Right renal cortex interstitium (tissue), 3 donors: ENCODE measurements around the gene CSHL1. TPM values are rescaled to one million over a fixed set of nuclear protein-coding genes. Genes with fewer than 3 reads are reported as not detected.
"Not testable (repeated sequence)": the region's sequence is repeated elsewhere in the genome, so short reads cannot be mapped to it uniquely, and the experiment has no call there.

ENCODE experiments used
- DNase-seq, 3 donors: peaks; one replicate each; pipeline ENCODE4 v3.0.0-alpha.2; 2013; ENCODE audit warnings: low read depth in 3 of 3, low spot score in 2 of 3
- polyA plus RNA-seq, 3 donors: library from polyadenylated mRNA; unstranded; fragments of 120-200 nt; gene quantifications; one replicate each; pipeline ENCODE4 v1.2.1, GENCODE V29; 2013; ENCODE audit not compliant: insufficient read length in 3 of 3

The CSHL1 gene
- polyA plus RNA-seq, 3 donors: not detected

- no peak for DNase-seq
Observed at GRCh38 chr17:63941162-63941561, 30.1 kb upstream of the CSHL1 start.

- no peak for DNase-seq
Observed at GRCh38 chr17:63940584-63940983, 29.5 kb upstream of the CSHL1 start.

DNA sequence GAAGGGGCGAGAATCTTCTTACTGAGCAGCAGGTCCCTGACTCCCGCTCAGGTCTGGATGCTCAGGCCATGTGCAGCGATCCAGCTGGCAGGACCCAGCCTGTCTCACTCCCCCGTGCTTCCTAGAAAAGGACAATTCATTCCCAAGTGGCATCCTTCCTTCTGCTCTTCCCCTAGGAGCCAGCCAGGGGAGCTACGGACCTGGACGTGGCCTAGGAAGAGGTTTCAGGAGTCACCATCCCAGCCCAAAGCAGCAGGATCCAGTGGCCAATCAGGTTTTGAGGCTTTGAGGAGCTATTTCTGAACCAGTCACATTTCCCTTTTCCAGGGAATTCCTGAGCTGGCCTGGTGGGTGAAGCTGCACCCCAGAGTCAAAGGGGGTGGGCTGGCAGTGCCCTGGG lies 28.8 kb upstream of the CSHL1 start:
- no peak for DNase-seq

DNA sequence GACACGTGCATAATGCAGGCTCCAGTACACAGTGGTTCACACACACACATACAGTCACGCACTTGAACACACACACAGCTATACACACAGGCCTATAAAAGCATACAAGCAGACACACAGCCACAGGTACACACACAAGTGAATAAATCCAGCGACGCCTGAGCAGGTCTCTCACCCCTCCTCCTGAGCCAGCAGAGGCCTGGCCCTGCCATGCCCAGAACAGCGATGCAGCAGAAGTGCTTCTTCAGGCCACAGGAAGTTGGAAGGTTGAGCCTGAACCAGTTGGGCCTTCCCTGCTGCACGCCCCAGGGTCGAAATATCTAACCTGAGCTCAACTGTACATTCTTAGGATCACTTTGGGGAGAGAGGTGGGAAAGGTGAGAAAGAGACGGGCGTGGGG lies 28.3 kb upstream of the CSHL1 start:
- no peak for DNase-seq

- DNase-seq: no peak
Observed at GRCh38 chr17:63937920-63938319, 26.9 kb upstream of the CSHL1 start.

- DNase-seq: no peak
Observed at GRCh38 chr17:63937319-63937718, 26.3 kb upstream of the CSHL1 start.

DNA sequence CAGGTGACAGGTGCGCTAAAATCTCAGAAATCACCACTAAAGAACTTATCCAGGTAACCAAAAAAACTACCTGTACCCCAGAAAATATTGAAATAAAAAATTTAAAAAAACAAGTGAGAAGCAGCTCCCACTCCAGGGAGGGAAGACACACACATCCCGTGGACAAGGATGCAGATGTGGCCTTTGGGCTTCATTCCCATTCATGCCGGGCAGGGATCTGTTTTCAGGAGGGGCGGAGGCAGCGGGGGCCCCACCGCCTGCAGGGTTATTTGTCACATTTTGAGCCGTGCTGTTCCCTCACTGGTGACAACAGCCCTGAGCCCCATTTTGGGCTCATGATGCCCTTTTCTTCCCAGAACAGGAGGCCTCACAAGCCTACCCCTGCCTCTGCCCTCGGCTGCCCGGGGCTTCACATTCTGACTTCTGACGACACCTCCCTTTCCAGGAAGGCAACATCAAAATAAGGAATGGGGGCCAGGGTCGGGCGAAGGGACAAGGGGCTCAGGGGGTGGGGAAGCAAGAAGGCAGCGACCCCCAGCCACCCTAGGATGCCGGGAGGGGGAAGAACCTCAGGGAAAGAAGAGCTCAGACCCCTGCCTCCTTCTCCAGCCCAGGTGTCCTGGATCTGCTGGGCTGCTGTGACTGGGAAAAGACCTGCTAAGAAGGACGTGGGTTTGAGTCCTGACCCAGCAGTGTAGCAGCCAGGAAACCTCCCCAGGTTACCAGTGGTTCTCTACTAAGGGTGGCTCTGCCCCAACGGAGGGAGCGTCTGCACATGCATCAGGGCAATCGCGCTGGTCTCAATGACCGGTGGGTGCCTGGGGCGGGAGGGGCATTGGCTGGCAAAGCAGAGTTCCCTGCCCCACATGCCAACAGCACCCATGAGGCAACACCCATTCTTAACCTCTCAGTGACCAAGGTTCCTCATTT lies 23.4 kb upstream of the CSHL1 start:
- DNase-seq: no peak

- DNase-seq: no peak
Observed at GRCh38 chr17:63933598-63933997, 22.5 kb upstream of the CSHL1 start.

DNA sequence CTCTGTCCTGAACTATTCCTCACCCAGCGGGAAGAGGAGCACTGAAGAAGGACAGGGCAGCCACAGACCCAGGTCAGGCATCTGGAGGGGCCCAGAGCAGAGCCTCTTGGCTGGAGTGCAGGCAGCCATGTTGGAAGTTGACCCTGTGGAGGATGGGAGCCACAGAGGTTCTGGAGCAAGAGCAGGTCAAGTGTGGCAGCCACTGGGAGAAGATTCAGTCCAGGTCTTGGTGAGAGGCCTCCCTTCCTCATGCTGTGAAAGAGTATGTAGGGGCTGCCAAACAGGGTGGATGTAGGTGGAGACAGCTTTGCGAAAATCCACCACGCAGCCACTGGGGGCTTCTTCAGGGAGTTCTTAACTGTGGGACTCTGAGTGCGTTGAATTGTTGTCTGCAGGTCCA lies 21.7 kb upstream of the CSHL1 start:
- no peak for DNase-seq

DNA sequence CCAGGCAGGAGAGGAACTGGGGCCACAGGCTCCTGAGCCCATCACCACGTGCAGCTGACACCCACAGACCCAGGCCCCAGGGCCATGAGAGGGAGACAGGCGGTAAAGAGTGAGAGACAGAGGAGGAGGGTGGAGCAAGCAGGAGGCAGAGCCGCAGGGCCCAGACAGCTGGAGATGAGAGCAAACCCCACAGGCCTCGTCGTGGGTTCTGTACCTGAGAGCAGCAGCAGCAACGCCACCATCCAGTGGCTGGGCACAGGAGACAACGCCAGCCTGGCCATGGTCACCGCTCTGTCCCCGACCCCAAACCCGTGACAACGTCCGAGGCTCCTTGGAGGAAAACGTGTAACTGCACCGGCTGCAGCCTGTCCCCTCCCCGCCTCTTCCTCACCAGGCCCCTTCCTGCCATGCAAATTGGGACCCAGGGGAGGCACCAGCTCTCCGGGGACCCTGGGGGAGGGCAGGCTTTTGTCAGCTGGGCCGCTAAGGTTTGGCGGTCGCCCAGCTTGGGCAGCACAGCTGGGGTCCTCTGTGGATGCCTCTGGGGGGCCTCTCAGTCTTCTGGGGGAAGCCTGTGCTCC lies 21.0 kb upstream of the CSHL1 start, which contains the start of gene CD79B:
Gene CD79B (minus strand): TSS at position 351 of the 581 bp plus-strand sequence. CDS start 70 bp downstream, at position 281.
- DNase-seq: no peak

DNA sequence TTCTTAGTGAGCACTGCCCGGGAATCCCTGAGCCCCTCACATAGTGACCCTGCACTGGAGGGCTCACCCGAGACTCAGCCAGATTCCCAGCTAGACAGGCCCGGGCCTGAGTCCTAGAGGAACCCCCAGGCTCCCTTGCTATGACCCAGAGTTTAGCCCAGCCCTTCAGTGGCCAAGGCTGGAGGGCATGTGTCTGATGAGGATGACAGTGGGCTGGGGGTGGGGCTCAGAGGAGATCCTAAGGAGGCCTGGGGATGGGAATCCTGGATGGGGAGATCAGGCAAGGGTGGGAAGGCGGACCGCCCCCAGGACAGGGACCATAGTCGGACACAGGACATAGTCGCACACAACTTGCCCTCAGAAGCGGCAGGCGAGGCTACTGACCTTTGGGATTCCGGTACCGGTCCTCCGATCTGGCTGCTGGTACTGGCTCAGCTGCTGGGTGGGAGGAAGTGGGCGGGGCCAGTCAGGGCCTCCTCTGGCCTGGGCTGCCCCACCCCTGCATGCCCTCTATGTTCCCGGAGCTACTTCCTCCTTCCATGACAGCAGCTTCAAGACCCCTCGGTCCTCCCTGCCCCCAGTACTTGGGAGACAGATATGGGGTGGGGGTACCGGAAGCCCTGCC lies 20.0 kb upstream of the CSHL1 start:
- no peak for DNase-seq

DNA sequence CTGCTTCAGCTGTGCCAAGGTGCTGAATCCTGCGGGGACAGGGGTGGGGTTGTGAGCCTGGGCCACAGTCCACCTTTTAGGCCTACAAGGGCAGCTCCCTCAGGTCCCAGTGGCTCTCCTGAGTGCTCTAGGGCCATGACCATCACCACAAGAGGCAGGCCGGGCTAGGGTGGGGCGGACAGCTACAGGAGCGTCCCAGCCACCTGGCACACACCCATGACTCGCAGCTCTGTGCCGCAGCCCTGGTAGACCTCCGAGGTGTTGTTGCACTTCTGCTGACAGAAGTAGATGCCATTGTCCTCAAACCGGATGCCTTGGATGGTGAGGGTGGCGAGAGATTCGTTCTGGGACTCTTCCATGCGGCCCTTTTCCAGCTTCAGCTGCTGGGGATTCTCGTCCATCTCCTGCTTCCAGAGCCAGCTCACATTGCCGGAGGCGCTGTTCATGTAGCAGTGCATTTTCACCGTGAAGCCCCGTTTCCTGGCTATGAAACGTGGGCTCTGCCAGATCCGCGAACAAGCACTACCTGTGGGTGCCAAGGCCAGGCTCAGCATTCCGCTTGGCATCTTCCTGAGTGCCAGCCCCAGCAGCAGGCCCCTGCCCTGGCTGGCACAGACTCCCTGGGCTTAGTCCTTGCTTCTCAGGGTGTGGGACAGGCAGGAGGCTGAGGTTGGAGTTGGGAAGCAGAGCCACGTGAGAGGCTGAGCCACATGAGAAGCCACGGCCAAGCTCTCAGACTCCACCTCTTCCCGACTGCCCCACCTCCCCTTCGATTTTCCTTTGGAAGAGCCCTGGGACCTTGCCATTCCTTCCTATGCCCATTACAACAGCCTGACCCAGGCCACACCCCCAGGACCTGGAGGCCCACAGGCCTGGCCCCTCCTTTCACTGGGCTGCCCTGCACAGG lies 19.1 kb upstream of the CSHL1 start:
- no peak for DNase-seq

GRCh38 chr17:63928966-63929695 lies 18.1 kb upstream of the CSHL1 start:
- no peak for DNase-seq

- no peak for DNase-seq
Observed at GRCh38 chr17:63928172-63928666, 17.2 kb upstream of the CSHL1 start.

- no peak for DNase-seq
Observed at GRCh38 chr17:63927464-63928171, 16.6 kb upstream of the CSHL1 start.

GRCh38 chr17:63926164-63926563 lies 15.1 kb upstream of the CSHL1 start:
- DNase-seq: no peak

DNA sequence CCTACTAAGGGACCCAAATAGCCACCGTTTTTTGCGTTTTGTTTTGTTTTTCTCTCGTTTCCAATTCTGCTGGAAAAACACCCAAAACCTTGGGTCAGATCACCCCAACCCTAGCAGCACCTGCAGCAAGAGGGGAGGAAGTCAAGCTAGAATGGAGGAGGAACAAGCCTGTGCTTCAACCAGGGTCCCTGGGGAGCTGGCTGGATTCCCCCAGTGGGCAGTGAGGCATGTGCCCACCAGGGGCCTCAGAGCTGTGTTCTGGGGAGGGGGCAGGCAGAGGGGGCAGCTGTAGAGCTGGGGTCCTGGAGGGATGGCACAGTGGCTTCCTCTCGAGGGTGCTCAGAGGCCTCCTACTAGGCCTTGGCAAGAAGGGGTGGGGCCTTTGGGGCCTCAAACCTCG lies 14.6 kb upstream of the CSHL1 start:
- DNase-seq: no peak

DNA sequence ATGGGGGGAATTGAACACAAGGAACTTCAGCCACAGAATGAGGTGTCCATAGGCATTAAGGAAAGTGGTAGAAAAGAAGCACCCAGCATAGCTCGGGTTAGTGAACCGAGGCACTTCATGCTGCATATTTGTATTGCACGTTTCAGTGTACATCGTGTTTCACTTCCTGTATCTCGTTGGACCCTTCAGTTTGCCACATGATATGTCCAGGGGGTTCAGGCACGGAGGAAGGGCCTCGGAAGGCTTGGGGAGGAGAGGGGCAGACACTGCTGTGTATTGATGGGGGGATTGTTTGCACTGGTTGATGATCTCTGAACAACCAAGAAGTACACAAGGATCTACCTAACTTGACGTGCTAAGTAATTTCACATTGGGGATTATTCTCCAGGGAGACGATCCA lies 11.3 kb upstream of the CSHL1 start:
- not testable (repeated sequence) for DNase-seq

- not testable (repeated sequence) for DNase-seq
Observed at GRCh38 chr17:63920779-63921178, 9.7 kb upstream of the CSHL1 start.
